CD4-positive, CD25-positive, alpha-beta regulatory T cell (primary cell): ENCODE data around the gene THSD1. TPM values are rescaled to one million over a fixed set of nuclear protein-coding genes. Genes with fewer than 3 reads are reported as not detected.

Experiments
- ATAC-seq, 2 donors: fragments of 150-1000 bp; cut with Tn5 transposase; one replicate each; pipeline ENCODE4 v1.10.0; 2021; ENCODE audit warnings: low read depth in 2 of 2, moderate number of reproducible peaks in 2 of 2, moderate library complexity in 1 of 2
- DNase-seq, 3 donors: peaks; one replicate each; pipeline versions ENCODE4 v3.0.0 to v3.0.0-alpha.2; 2012 to 2022; ENCODE audit warnings: mixed read lengths in 1 of 3
- H3K27ac ChIP-seq: one replicate; pipeline ENCODE4 v1.7.0; 2013; ENCODE audit warnings: mild to moderate bottlenecking, low read length; ENCODE audit not compliant: insufficient read depth, poor library complexity, severe bottlenecking
- H3K27me3 ChIP-seq: one replicate; pipeline ENCODE4 v1.7.0; 2013; ENCODE audit warnings: low read length; ENCODE audit not compliant: control insufficient read depth, insufficient read depth
- H3K36me3 ChIP-seq: one replicate; pipeline ENCODE4 v1.7.0; 2013; ENCODE audit warnings: mild to moderate bottlenecking, low read length, moderate library complexity; ENCODE audit not compliant: control insufficient read depth, insufficient read depth
- H3K4me1 ChIP-seq: 2 replicates; pipeline ENCODE4 v1.7.0; 2013; ENCODE audit warnings: mild to moderate bottlenecking, low read length; ENCODE audit not compliant: insufficient read depth, control insufficient read depth, poor library complexity, severe bottlenecking
- H3K4me3 ChIP-seq: one replicate; pipeline ENCODE4 v1.7.0; 2013; ENCODE audit warnings: low read depth, mild to moderate bottlenecking, low read length, moderate library complexity
- H3K9me3 ChIP-seq, 2 experiments: 1 replicate in 1 of 2; 2 replicates in 1 of 2; pipeline ENCODE4 v1.7.0; 2013; ENCODE audit warnings: low read length in 2 of 2, mild to moderate bottlenecking in 1 of 2, moderate library complexity in 1 of 2; ENCODE audit not compliant: control insufficient read depth in 2 of 2
- H3K27ac Mint-ChIP-seq, 3 donors: one replicate each; pipeline ENCODE4 v1.8.0; 2020 to 2022; ENCODE audit warnings: mild to moderate bottlenecking in 3 of 3, mixed read lengths in 3 of 3, moderate library complexity in 2 of 3
- H3K27me3 Mint-ChIP-seq: one replicate; pipeline ENCODE4 v1.8.0; 2022; ENCODE audit warnings: mild to moderate bottlenecking, mixed read lengths
- H3K36me3 Mint-ChIP-seq: one replicate; pipeline ENCODE4 v1.8.0; 2020; ENCODE audit warnings: mixed read lengths
- H3K4me1 Mint-ChIP-seq, 4 donors: one replicate each; pipeline ENCODE4 v1.8.0; 2020 to 2022; ENCODE audit warnings: mixed read lengths in 4 of 4, mild to moderate bottlenecking in 1 of 4
- H3K4me3 Mint-ChIP-seq, 4 donors: one replicate each; pipeline ENCODE4 v1.8.0; 2020 to 2022; ENCODE audit warnings: mild to moderate bottlenecking in 4 of 4, mixed read lengths in 4 of 4, moderate library complexity in 3 of 4
- H3K9me3 Mint-ChIP-seq, 7 donors: one replicate each; pipeline ENCODE4 v1.8.0; 2020 to 2022; ENCODE audit warnings: mixed read lengths in 7 of 7, mild to moderate bottlenecking in 3 of 7, moderate library complexity in 2 of 7
- polyA plus RNA-seq, 4 donors: library from polyadenylated mRNA; unstranded; fragments of 300-500 nt; fragmentation: Illumina TruSeq; gene quantifications; one replicate each; pipeline ENCODE4 v1.2.3, GENCODE V29; 2021
- total RNA-seq: library from RNA; stranded (reverse); gene quantifications from one replicate; pipeline ENCODE4 v1.2.3, GENCODE V29; 2022

Gene THSD1, protein sequence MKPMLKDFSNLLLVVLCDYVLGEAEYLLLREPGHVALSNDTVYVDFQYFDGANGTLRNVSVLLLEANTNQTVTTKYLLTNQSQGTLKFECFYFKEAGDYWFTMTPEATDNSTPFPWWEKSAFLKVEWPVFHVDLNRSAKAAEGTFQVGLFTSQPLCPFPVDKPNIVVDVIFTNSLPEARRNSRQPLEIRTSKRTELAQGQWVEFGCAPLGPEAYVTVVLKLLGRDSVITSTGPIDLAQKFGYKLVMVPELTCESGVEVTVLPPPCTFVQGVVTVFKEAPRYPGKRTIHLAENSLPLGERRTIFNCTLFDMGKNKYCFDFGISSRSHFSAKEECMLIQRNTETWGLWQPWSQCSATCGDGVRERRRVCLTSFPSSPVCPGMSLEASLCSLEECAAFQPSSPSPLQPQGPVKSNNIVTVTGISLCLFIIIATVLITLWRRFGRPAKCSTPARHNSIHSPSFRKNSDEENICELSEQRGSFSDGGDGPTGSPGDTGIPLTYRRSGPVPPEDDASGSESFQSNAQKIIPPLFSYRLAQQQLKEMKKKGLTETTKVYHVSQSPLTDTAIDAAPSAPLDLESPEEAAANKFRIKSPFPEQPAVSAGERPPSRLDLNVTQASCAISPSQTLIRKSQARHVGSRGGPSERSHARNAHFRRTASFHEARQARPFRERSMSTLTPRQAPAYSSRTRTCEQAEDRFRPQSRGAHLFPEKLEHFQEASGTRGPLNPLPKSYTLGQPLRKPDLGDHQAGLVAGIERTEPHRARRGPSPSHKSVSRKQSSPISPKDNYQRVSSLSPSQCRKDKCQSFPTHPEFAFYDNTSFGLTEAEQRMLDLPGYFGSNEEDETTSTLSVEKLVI
- total RNA-seq (0.79 TPM), polyA plus RNA-seq (under 1 TPM in 1 of 4 donors, not detected in 3; 0.12 TPM)

DNA sequence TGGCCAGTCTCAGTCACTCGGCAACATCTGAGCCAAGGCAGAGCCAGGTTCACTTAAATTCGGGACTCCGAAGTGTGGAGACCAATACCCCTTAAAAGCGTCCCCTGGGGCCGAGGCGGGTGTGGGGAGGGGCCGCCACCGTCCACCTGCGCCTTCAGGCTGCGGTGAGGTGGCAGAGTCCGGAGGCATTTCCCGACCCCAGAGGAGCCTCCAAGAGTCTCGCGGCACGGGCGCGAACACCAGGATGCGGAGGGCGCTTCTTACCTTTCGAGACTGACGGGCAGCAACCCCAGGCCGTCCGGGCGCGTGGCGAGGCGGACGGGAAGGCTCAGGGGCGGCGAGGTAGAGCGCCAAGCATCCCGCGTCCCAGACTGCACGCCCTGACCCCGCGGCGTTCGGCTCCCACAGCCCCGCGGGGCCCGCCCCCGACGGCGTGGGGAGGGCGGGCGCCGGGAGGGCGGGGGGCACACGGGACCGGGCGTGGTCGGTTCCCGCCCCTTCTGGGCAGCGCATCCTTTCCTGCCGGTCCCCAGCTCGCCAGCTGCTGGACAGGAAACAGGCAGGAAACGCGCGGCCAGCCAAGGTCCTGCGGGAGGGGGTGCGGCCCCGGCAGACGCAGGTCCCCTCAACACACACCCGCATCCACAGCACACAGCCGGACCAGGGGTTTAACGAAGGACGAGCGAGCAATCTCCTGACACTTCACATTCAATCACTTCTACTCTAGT lies at the start of gene THSD1:
Gene THSD1, minus strand, starts transcription at position 406 of the 728 bp plus-strand sequence. CDS start 3,572 bp downstream, outside the sequence.
- Mint-ChIP-seq H3K36me3 (peaks cover 7% of the 10 kb centered on the region), H3K9me3 (no peaks in the 10 kb centered on the region), H3K4me3 (peak within 1 kb of the TSS; percentile 58 to 82 (median 78)), H3K4me1 (peaks cover 11 to 30% (median 21%) of the 10 kb centered on the region in 4 donors), H3K27me3 (peaks cover 35% of the 10 kb centered on the region), H3K27ac (no peak within 1 kb of the TSS)
- peak in 1 of 2 donors; percentile 55 for ATAC-seq
- peaks cover 26% of the 10 kb centered on the region for H3K4me1 ChIP-seq
- no peak within 1 kb of the TSS for H3K27ac ChIP-seq
- H3K36me3 ChIP-seq = peaks cover 3% of the 10 kb centered on the region
- H3K27me3 ChIP-seq = peaks cover 17% of the 10 kb centered on the region
- no peaks in the 10 kb centered on the region for H3K9me3 ChIP-seq
- H3K4me3 ChIP-seq = peak within 1 kb of the TSS; percentile 52
- peak in 1 of 3 donors; percentile 22 for DNase-seq

DNA sequence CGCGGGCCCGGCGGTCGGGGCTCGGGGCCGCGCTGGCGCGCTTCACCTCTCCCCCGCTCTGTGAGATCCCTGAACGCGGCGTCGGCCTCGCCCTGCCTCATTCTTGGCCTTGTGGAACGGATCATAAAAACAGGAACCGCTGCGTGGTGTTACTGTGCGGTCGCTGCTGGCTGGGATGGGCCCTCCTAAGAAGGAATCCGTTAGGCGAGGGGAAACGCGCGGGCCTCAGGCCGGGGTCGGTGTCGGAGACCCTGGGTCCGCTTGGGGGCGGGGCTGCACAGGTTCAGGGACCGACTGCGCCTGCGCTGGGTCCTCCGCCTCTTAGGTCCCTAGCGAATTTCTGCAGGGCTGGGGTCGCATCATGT lies 49.7 kb upstream of the THSD1 start:
- H3K9me3 Mint-ChIP-seq = no peaks in the 10 kb centered on the region
- H3K36me3 Mint-ChIP-seq = peaks cover under 1% of the 10 kb centered on the region
- H3K27me3 Mint-ChIP-seq = no peaks in the 10 kb centered on the region
- peak; percentile 72 to 84 (median 76) for DNase-seq
- peak overlapping the region; percentile 94 to 100 (median 99) for H3K27ac Mint-ChIP-seq
- peak overlapping the region; percentile 94 to 99 (median 96) for H3K4me3 Mint-ChIP-seq
- Histone ChIP-seq H3K36me3 (no peaks in the 10 kb centered on the region), H3K4me3 (peak overlapping the region; percentile 88), H3K27ac (peak overlapping the region; percentile 89), H3K27me3 (no peaks in the 10 kb centered on the region), H3K4me1 (peaks cover 40% of the 10 kb centered on the region), H3K9me3 (no peaks in the 10 kb centered on the region)
- ATAC-seq = peak; percentile 35 to 54
- H3K4me1 Mint-ChIP-seq = peaks cover 13 to 59% (median 40%) of the 10 kb centered on the region in 4 donors

DNA sequence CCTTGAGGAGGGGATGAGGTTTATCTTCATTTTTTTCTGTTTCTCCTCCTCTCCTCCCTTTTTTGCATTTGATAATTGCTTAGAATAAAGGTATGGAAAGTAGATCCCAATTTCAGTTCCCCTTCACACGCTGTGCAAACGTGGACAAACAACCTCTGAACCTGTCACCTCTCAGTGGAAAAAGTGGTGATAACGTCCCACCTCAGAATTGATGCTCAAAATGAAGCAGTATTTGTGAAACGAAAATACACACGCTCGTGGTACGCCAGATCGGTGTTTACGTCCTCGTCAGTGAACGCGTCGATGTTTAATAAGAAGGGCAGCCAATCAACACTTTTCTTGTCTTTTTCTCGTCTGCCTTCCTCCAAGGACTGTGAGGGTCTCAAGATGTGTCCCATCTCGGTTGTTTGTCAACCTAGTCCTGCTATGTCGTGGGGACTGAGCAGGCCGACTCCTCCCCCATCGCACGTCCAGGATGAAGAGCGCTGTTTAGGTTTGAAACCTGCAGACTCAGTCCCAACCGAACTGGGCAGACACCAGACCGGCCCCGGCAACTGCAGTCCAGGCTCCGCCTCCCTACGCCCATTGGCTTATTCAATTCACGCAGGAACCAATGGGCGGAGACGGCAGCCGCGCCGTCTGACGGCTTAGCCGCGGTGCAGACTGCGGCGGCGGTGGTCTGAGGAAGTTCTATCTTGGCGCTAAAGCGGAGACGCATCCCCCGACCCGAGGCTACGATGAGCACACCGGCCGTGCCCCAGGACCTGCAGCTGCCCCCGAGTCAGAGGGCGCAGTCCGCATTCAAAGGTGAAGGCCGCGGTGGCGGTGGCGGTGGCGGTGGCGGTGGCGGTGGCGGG lies 49.1 kb upstream of the THSD1 start, which contains the start of gene CKAP2:
Gene CKAP2, plus strand, starts transcription at position 659 of the 857 bp plus-strand sequence. Its CDS starts 79 bp downstream, at position 738.
- Mint-ChIP-seq H3K36me3 (no peaks in the 10 kb centered on the region), H3K27me3 (no peaks in the 10 kb centered on the region), H3K27ac (peak within 1 kb of the TSS; percentile 96 to 100 (median 99)), H3K4me1 (peaks cover 11 to 59% (median 39%) of the 10 kb centered on the region in 4 donors), H3K4me3 (peak within 1 kb of the TSS; percentile 94 to 99 (median 96)), H3K9me3 (no peaks in the 10 kb centered on the region)
- H3K4me3 ChIP-seq = peak within 1 kb of the TSS; percentile 92
- no peaks in the 10 kb centered on the region for H3K9me3 ChIP-seq
- H3K27ac ChIP-seq = peak within 1 kb of the TSS; percentile 89
- no peaks in the 10 kb centered on the region for H3K36me3 ChIP-seq
- ATAC-seq (peak; percentile 83 to 86), DNase-seq (peak; percentile 90 to 98 (median 96))
- H3K27me3 ChIP-seq = no peaks in the 10 kb centered on the region
- peaks cover 40% of the 10 kb centered on the region for H3K4me1 ChIP-seq

DNA sequence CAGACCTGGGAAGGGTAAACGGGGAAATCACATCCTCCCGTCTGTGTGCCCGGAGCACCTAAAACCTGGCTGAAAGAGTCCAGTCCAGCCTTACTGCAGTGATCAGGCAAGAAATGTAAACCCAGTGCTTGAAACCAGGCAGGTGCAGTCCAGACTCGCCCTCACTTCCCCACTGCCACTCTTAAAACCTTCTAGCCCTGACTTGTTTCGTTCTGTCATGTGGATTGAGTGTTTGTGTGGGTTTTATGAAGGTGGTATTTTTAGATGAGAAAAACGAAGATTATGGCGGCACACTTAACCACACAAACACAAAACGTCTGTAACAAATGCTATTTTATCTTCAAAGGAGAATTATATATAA lies 48.5 kb upstream of the THSD1 start:
- H3K9me3 ChIP-seq = no peaks in the 10 kb centered on the region
- DNase-seq = peak in 2 of 3 donors; percentile 8 to 65
- H3K27ac Mint-ChIP-seq = peak overlapping the region; percentile 96 to 100 (median 99)
- peaks cover 16 to 59% (median 38%) of the 10 kb centered on the region in 4 donors for H3K4me1 Mint-ChIP-seq
- peak overlapping the region; percentile 92 for H3K4me3 ChIP-seq
- H3K27me3 ChIP-seq = no peaks in the 10 kb centered on the region
- H3K9me3 Mint-ChIP-seq = no peaks in the 10 kb centered on the region
- no peaks in the 10 kb centered on the region for H3K27me3 Mint-ChIP-seq
- peak overlapping the region; percentile 89 for H3K27ac ChIP-seq
- H3K4me3 Mint-ChIP-seq = peak overlapping the region; percentile 93 to 99 (median 96)
- peaks cover 38% of the 10 kb centered on the region for H3K4me1 ChIP-seq
- no peaks in the 10 kb centered on the region for H3K36me3 Mint-ChIP-seq
- no peak for ATAC-seq
- no peaks in the 10 kb centered on the region for H3K36me3 ChIP-seq

DNA sequence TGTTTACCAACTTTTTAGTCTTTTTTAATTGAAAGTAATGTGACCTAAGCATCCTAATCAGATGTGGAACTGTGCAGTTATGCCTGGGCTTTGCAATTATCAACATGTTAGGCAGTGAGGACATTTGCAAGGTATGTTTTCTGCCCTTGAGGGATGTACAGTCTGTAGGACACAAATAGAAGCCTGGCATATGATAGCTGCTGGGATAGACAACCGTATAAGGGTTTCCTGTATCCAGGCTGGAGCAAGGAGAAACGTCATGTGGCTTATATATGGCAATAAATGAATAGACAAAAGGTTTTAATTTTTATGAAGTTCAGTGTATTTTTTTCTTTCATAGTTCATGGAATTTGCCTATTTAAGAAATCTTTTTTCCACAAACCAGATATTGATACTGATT lies 46.5 kb upstream of the THSD1 start:
- no peaks in the 10 kb centered on the region for H3K27me3 Mint-ChIP-seq

DNA sequence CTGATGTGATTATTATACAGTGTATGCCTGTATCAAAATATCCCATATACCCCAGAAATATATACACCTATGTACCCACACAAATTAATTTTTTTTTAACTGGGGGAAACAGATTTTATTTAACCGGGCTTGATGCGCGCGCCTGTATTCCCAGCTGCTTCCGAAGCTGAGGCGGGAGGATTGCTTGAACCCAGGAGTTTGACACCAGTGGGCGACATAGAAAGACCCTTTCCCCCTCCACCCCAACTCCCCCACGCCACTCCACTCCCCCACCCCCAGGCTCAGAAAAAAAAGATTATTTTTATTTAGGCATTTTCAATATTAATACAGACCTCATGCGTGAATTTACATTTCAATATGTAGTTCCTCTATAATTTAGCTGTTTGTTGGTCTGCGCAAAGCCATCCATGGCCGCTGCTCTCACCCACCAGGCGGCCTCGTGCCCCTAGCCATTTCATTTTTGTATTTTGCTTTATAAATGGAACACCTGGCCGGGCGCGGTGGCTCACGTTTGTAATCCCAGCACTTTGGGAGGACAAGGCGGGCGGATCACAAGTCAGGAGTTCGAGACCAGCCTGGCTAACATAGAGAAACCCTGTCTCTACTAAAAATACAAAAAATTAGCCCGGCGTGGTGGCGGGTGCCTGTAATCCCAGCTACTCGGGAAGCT lies 45.3 kb upstream of the THSD1 start:
- peak overlapping the region; percentile 80 to 92 (median 86) for H3K4me3 Mint-ChIP-seq
- peaks cover 20 to 58% (median 39%) of the 10 kb centered on the region in 4 donors for H3K4me1 Mint-ChIP-seq
- H3K27ac ChIP-seq = peak overlapping the region; percentile 61
- no peaks in the 10 kb centered on the region for H3K27me3 Mint-ChIP-seq
- H3K9me3 ChIP-seq = no peaks in the 10 kb centered on the region
- H3K4me1 ChIP-seq = peaks cover 54% of the 10 kb centered on the region
- no peaks in the 10 kb centered on the region for H3K36me3 Mint-ChIP-seq
- no peaks in the 10 kb centered on the region for H3K9me3 Mint-ChIP-seq
- H3K4me3 ChIP-seq = no peak overlapping the region
- H3K27ac Mint-ChIP-seq = peak overlapping the region; percentile 66 to 89 (median 67)
- no peaks in the 10 kb centered on the region for H3K36me3 ChIP-seq
- ATAC-seq = no peak
- no peaks in the 10 kb centered on the region for H3K27me3 ChIP-seq
- DNase-seq = no peak

More for the DNA sequence above, 46.5 kb upstream of the THSD1 start:
- ATAC-seq = no peak
- Histone ChIP-seq H3K4me3 (no peak overlapping the region), H3K9me3 (no peaks in the 10 kb centered on the region), H3K4me1 (peaks cover 56% of the 10 kb centered on the region), H3K27ac (no peak overlapping the region), H3K27me3 (no peaks in the 10 kb centered on the region), H3K36me3 (no peaks in the 10 kb centered on the region)
- peaks cover 20 to 64% (median 41%) of the 10 kb centered on the region in 4 donors for H3K4me1 Mint-ChIP-seq
- DNase-seq = no peak
- H3K36me3 Mint-ChIP-seq = no peaks in the 10 kb centered on the region
- no peaks in the 10 kb centered on the region for H3K9me3 Mint-ChIP-seq
- no peak overlapping the region for H3K27ac Mint-ChIP-seq
- peak overlapping the region in 2 of 4 donors; percentile 18 to 71 for H3K4me3 Mint-ChIP-seq
